ENCODE results near the gene ZNF648.
"Not testable (repeated sequence)": the region's sequence is repeated elsewhere in the genome, so short reads cannot be mapped to it uniquely, and the experiment has no call there.

Gene ZNF648

DNA sequence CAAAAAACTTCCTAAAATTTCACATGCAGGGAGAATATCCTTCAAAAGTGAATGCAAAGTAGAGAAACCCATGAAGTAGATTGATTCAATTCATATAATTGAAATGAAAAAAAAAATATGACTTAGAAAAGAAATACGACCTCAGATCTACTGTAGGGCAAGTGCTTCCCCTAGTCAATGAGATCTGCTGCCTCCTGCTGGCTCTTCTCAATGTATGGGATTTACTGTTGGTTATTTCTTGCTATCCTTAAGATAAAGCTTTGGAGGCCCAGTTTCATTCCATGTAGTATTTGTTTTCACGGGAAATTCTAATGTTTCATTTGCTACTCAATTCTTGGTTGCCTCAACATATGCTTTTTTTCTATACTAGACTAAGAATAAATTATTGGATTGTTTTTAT, 46.2 kb downstream of the ZNF648 start:
- DNase-seq = no peak

DNA sequence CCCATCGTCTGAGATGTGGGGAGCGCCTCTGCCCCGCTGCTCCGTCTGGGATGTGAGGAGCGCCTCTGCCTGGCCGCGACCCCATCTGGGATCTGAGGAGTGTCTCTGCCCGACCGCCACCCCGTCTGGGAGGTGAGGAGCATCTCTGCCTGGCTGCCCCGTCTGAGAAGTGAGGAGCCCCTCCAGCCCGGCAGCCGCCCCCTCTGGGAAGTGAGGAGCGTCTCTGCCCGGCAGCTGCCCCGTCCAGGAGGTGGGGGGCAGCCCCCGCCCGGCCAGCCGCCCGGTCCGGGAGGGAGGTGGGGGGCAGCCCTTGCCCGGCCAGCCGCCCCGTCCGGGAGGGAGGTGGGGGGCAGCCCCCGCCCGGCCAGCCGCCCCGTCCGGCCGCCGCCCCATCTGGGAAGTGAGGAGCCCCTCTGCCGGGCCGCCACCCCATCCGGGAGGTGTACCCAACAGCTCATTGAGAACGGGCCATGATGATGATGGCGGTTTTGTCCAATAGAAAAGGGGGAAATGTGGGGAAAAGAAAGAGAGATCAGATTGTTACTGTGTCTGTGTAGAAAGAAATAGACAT, 50.6 kb downstream of the ZNF648 start:
- not testable (repeated sequence) for DNase-seq

DNA sequence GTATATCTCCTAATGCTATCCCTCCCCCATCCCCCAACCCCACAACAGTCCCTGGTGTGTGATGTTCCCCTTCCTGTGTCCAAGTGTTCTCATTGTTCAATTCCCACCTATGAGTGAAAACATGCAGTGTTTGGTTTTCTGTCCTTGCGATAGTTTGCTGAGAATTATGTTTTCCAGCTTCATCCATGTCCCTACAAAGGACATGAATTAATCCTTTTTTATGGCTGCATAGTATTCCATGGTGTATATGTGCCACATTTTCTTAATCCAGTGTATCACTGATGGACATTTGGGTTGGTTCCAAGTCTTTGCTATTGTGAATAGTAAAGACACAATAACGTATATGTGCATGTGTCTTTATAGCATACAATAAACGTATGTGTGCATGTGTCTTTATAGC, 56.1 kb downstream of the ZNF648 start:
- not testable (repeated sequence) for DNase-seq

DNA sequence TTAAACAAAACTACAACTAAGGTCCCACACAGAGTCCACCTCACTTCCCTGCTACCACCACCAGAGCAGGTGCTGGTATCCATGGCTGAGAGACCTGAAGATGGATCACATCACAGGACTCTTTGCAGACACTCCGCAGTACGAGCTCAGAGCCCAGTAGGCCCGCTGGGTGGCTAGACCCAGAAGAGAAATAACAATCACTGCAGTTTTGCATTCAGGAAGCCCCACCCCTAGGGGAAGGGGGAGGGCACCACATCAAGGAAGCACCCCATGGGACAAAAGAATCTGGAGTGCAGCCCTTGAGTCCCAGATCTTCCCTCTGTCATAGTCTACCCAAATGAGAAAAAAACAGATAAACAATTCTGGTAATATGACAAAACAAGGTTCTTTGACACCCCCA, 56.9 kb downstream of the ZNF648 start:
- no peak for DNase-seq
